Panc1 (cell line): ENCODE measurements around the gene KAZALD1. TPM values are rescaled to one million over a fixed set of nuclear protein-coding genes. Genes with fewer than 3 reads are reported as not detected.
A peak's percentile ranks its signal among the peaks of the same experiment; 100 is the strongest.

Source experiments
- ATAC-seq: fragments of 200-7000 bp; cut with Tn5 transposase; 2 replicates; pipeline ENCODE4 v1.9.1; 2020; ENCODE audit warnings: mild to moderate bottlenecking, moderate library complexity
- BruUV-seq: library from RNA; stranded (reverse); fragments of 400-500 nt; replicated peaks from 2 replicates; lab custom pipeline; 2021; lab: Mats Ljungman, UMichigan
- CTCF ChIA-PET: fragments of 300-600 bp; sonication (Branson Sonifier 250); formaldehyde crosslinking; loops from one replicate; lab custom pipeline; 2022; ENCODE audit warnings: antibody characterized with exemption; lab: Charles Lee
- POLR2A ChIA-PET: fragments of 300-600 bp; sonication (Branson Sonifier 250); formaldehyde crosslinking; loops from one replicate; lab custom pipeline; 2022; ENCODE audit warnings: antibody characterized with exemption; lab: Charles Lee
- DNase-seq: peaks from one replicate; pipeline ENCODE4 v3.0.0-alpha.2; 2010; ENCODE audit warnings: low read depth, low spot score
- H3K27ac ChIP-seq: 2 replicates; pipeline ENCODE4 v1.5.1; 2011; ENCODE audit warnings: mild to moderate bottlenecking, low read length, inconsistent platforms
- H3K27me3 ChIP-seq: fragments of 200-500 bp; sonication (Bioruptor generic); 2 replicates; pipeline ENCODE4 v1.6.0; 2014; ENCODE audit warnings: low read length, inconsistent platforms; ENCODE audit not compliant: control insufficient read depth, insufficient read depth
- H3K36me3 ChIP-seq: fragments of 200-500 bp; sonication (Bioruptor generic); 2 replicates; pipeline ENCODE4 v1.5.1; 2014; ENCODE audit warnings: inconsistent platforms, mild to moderate bottlenecking, low read length, moderate library complexity; ENCODE audit not compliant: control insufficient read depth, insufficient read depth
- H3K4me1 ChIP-seq: 2 replicates; pipeline ENCODE4 v1.5.1; 2011; ENCODE audit warnings: inconsistent platforms, mild to moderate bottlenecking, low read length, moderate library complexity; ENCODE audit not compliant: control insufficient read depth, insufficient read depth
- H3K4me3 ChIP-seq, 2 experiments: 2 replicates each; pipeline ENCODE4 v1.5.1; 2011 to 2012; ENCODE audit warnings: low read depth in 2 of 2, low read length in 2 of 2, mild to moderate bottlenecking in 2 of 2, inconsistent platforms in 1 of 2, moderate library complexity in 1 of 2
- H3K9me3 ChIP-seq: fragments of 200-500 bp; sonication (Bioruptor generic); 2 replicates; pipeline ENCODE4 v1.5.1; 2014; ENCODE audit warnings: low read depth, mild to moderate bottlenecking, inconsistent platforms, low read length, moderate library complexity; ENCODE audit not compliant: control insufficient read depth, insufficient read depth
- CTCF ChIP-seq: fragments of 450-650 bp; IDR thresholded peaks from 2 replicates; pipeline ENCODE4 v1.5.1; 2017; ENCODE audit warnings: mild to moderate bottlenecking
- POLR2AphosphoS5 ChIP-seq: IDR thresholded peaks from 2 replicates; pipeline ENCODE4 v1.6.1; 2012; ENCODE audit warnings: mild to moderate bottlenecking, low read depth, low read length, moderate library complexity
- SIN3A ChIP-seq: IDR thresholded peaks from 2 replicates; pipeline ENCODE4 v1.6.1; 2012; ENCODE audit warnings: low read depth, mild to moderate bottlenecking, low read length, moderate library complexity, borderline replicate concordance; ENCODE audit not compliant: insufficient read depth
- TCF7L2 ChIP-seq: IDR thresholded peaks from 2 replicates; pipeline ENCODE4 v1.6.1; 2011; ENCODE audit warnings: mild to moderate bottlenecking, low read depth, low read length, inconsistent platforms
- in situ Hi-C: cut with HindIII; loops from 2 replicates; pipeline ENCODE4 v1.10.0; 2016; ENCODE audit warnings: low sequenced_read_pairs, low pct_unique_long_range_greater_than_20kb
- intact Hi-C: fragments of 100-400 bp; cut with micrococcal nuclease; formaldehyde crosslinking; loops from one replicate; pipeline ENCODE4 v1.10.0; 2022; ENCODE audit not compliant: unreplicated experiment
- total RNA-seq: library from RNA; stranded (reverse); gene quantifications from one replicate; pipeline ENCODE4 v1.2.1, GENCODE V29; 2021; ENCODE audit not compliant: unreplicated experiment
- TF ChIP-seq, protein P1 (sequence below), 2 experiments: IDR thresholded peaks; 2 replicates each; pipeline ENCODE4 v1.6.1; 2011 to 2012; ENCODE audit warnings: low read depth in 2 of 2, control low read depth in 1 of 2, low read length in 1 of 2, mild to moderate bottlenecking in 1 of 2, moderate library complexity in 1 of 2; ENCODE audit not compliant: insufficient read depth in 1 of 2

Gene KAZALD1
- total RNA-seq, 1 experiment from 2014 or later, result 21.2 TPM

GRCh38 chr10:101063050-101063525 lies 1.3 kb downstream of the KAZALD1 start:
- TF ChIP-seq TCF7L2 (no peak), POLR2AphosphoS5 (no peak), CTCF (no peak), SIN3A (no peak)
- TF ChIP-seq, protein P1, sequence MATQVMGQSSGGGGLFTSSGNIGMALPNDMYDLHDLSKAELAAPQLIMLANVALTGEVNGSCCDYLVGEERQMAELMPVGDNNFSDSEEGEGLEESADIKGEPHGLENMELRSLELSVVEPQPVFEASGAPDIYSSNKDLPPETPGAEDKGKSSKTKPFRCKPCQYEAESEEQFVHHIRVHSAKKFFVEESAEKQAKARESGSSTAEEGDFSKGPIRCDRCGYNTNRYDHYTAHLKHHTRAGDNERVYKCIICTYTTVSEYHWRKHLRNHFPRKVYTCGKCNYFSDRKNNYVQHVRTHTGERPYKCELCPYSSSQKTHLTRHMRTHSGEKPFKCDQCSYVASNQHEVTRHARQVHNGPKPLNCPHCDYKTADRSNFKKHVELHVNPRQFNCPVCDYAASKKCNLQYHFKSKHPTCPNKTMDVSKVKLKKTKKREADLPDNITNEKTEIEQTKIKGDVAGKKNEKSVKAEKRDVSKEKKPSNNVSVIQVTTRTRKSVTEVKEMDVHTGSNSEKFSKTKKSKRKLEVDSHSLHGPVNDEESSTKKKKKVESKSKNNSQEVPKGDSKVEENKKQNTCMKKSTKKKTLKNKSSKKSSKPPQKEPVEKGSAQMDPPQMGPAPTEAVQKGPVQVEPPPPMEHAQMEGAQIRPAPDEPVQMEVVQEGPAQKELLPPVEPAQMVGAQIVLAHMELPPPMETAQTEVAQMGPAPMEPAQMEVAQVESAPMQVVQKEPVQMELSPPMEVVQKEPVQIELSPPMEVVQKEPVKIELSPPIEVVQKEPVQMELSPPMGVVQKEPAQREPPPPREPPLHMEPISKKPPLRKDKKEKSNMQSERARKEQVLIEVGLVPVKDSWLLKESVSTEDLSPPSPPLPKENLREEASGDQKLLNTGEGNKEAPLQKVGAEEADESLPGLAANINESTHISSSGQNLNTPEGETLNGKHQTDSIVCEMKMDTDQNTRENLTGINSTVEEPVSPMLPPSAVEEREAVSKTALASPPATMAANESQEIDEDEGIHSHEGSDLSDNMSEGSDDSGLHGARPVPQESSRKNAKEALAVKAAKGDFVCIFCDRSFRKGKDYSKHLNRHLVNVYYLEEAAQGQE (IDR thresholded peaks at IDR 0.05; ENCODE audit: insufficient read depth in 1 of 2, low read depth in 2 of 2, low read length in 1 of 2), result no peak
- H3K27me3 ChIP-seq, result no peaks in the 10 kb centered on the region
- peaks cover 52% of the 10 kb centered on the region for H3K4me1 ChIP-seq
- ATAC-seq, result no peak
- no TSS peak for BruUV-seq
- in situ Hi-C loops (no loop called here), intact Hi-C loops (no loop called here)
- ChIA-PET CTCF (interaction anchor here (0.7 to 2.2 kb wide), 2 partner anchors 21 to 37 kb away, joined by 3 to 19 read pairs; no protein-coding TSS in a partner anchor), POLR2A (no interaction called here)
- no peak for DNase-seq
- peak overlapping the region; percentile 76 to 77 for H3K4me3 ChIP-seq
- H3K27ac ChIP-seq, result peak overlapping the region; percentile 99
- no peaks in the 10 kb centered on the region for H3K9me3 ChIP-seq
- H3K36me3 ChIP-seq, result peaks cover 6% of the 10 kb centered on the region; the same call in 1 of the 2 replicates

DNA sequence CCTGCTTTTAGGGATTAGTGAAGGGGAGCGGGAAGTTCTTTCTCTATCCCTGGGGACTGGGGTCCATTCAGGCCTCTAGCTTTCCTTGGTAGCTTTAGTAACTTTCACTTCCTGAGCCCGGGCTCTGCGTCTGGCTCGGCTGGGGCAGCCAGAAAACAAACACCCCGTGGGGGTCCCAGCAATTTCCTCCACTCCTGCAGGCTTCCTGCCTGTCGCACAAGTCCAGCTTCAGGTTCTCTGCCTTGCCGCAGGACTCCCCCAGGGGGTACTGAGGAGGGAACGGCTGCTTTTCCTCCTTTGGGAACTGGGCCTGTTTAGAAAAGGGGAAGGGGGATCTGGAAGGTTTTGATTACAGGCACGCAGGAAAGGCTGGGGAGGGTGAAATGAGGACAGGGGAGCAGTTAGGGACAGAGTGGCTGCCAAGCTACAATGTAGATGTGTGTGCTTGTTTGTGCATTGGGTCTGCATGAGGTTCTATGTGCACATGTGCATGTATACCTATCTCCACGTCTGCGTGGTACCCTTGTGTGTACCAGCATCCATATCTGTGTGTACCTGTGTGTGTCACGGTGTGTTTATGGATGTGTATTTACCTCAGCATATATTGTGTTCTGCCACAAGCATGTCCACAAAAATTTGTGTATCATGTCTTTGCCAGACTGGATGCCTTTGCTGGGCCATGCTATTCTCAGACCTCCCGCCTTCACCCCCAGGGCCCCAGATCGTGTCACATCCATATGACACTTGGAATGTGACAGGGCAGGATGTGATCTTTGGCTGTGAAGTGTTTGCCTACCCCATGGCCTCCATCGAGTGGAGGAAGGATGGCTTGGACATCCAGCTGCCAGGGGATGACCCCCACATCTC lies 2.0 kb downstream of the KAZALD1 start:
- no peak for ATAC-seq

More for the DNA sequence above, 2.0 kb downstream of the KAZALD1 start:
- H3K27me3 ChIP-seq, result no peaks in the 10 kb centered on the region
- intact Hi-C loops (no loop called here), in situ Hi-C loops (no loop called here)
- no peaks in the 10 kb centered on the region for H3K9me3 ChIP-seq
- DNase-seq, result no peak
- TF ChIP-seq POLR2AphosphoS5, result peak; percentile 22; the same call in 1 of the 2 replicates
- no peak for TF ChIP-seq TCF7L2
- peaks cover 49% of the 10 kb centered on the region for H3K4me1 ChIP-seq
- CTCF ChIA-PET, result interaction anchor here (0.7 kb wide), 1 partner anchor 38 kb away, joined by 3 read pairs; no protein-coding TSS in a partner anchor
- no TSS peak for BruUV-seq
- H3K4me3 ChIP-seq, result peak overlapping the region in 1 of 2 experiments; percentile 77; a peak in 2 of 4 replicates
- H3K36me3 ChIP-seq, result peaks cover 6% of the 10 kb centered on the region; the same call in 1 of the 2 replicates
- POLR2A ChIA-PET, result no interaction called here
- peak overlapping the region; percentile 99 for H3K27ac ChIP-seq
